ENCODE data around the gene MRPL32.
"Not testable (repeated sequence)": the region's sequence is repeated elsewhere in the genome, so short reads cannot be mapped to it uniquely, and the experiment has no call there.

The MRPL32 gene

GRCh38 chr7:42931834-42932651, at the start of gene MRPL32, which contains the start of gene PSMA2:
Gene MRPL32 (plus strand): TSS chr7:42932376. CDS start chr7:42932387, 11 bp downstream.
Gene PSMA2 (minus strand): TSS chr7:42932174. CDS start chr7:42932158, 16 bp downstream.
- Histone ChIP-seq H2AFZ (ENCODE audit: low read length) (peak within 1 kb of the TSS; percentile 53), H3K4me1 (ENCODE audit: low read length) (peaks cover 42% of the 10 kb centered on the region), H3K79me2 (ENCODE audit: low read length) (peaks cover 90% of the 10 kb centered on the region), H3K27ac (ENCODE audit: low read length) (peak within 1 kb of the TSS; percentile 75), H4K20me1 (ENCODE audit: insufficient read depth, low read length) (peaks cover 29% of the 10 kb centered on the region), H3K36me3 (replicated peaks; ENCODE audit: insufficient read depth, low read length) (peaks cover 8% of the 10 kb centered on the region), H3K4me2 (ENCODE audit: low read depth, low read length) (peak within 1 kb of the TSS; percentile 86), H3K27me3 (replicated peaks; ENCODE audit: insufficient read depth, low read length) (no peaks in the 10 kb centered on the region), H3F3A (ENCODE audit: insufficient read depth, low read length) (peaks cover 14% of the 10 kb centered on the region), H3K9me2 (replicated peaks; ENCODE audit: insufficient read depth, low read length) (no peaks in the 10 kb centered on the region), H3K9ac (ENCODE audit: low read length) (peak within 1 kb of the TSS; percentile 86), H3K9me3 (replicated peaks; ENCODE audit: insufficient read depth, low read length) (no peaks in the 10 kb centered on the region), H3K4me3 (ENCODE audit: low read length) (peak within 1 kb of the TSS; percentile 85)
- TF ChIP-seq, protein P1, sequence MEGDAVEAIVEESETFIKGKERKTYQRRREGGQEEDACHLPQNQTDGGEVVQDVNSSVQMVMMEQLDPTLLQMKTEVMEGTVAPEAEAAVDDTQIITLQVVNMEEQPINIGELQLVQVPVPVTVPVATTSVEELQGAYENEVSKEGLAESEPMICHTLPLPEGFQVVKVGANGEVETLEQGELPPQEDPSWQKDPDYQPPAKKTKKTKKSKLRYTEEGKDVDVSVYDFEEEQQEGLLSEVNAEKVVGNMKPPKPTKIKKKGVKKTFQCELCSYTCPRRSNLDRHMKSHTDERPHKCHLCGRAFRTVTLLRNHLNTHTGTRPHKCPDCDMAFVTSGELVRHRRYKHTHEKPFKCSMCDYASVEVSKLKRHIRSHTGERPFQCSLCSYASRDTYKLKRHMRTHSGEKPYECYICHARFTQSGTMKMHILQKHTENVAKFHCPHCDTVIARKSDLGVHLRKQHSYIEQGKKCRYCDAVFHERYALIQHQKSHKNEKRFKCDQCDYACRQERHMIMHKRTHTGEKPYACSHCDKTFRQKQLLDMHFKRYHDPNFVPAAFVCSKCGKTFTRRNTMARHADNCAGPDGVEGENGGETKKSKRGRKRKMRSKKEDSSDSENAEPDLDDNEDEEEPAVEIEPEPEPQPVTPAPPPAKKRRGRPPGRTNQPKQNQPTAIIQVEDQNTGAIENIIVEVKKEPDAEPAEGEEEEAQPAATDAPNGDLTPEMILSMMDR (IDR thresholded peaks at IDR 0.05; ENCODE audit: low read length), result no peak
- TF ChIP-seq EZH2 (optimal IDR thresholded peaks at IDR 0.05; ENCODE audit: low read depth, low read length) (no peak), EZH2phosphoT487 (IDR thresholded peaks at IDR 0.05; ENCODE audit: low read length) (no peak)
- DNase-seq, result peak; percentile 99

DNA sequence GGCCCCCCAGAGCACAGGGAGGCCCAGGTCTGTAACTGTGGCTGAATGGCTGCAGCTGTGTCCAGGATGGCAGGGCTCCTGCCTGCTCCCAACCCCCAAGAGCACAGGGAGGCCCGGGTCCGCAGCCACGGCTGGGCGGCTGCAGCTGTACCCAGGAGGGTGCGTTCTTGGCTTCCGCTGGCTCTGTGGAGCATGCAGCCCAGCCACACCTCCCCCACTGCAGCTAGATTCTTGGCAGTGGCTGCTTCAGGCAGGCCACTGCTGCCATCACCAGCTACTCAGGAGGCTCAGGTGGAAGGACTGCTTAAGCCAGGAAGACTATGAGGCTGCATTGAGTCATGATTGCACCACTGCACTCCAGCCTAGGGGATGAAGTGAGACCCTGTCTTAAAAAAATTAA, 48.2 kb upstream of the MRPL32 start:
- H3K9me3 ChIP-seq (replicated peaks; ENCODE audit: insufficient read depth, low read length), result no peaks in the 10 kb centered on the region
- H3K4me3 ChIP-seq (ENCODE audit: low read length), result no peak overlapping the region
- H3K9me2 ChIP-seq (replicated peaks; ENCODE audit: insufficient read depth, low read length), result no peaks in the 10 kb centered on the region
- H3K9ac ChIP-seq (ENCODE audit: low read length), result no peak overlapping the region
- no peaks in the 10 kb centered on the region for H3K36me3 ChIP-seq (replicated peaks; ENCODE audit: insufficient read depth, low read length)
- no peak for DNase-seq
- H3K4me1 ChIP-seq (ENCODE audit: low read length), result no peaks in the 10 kb centered on the region
- H3K79me2 ChIP-seq (ENCODE audit: low read length), result no peaks in the 10 kb centered on the region
- no peak overlapping the region for H3K4me2 ChIP-seq (ENCODE audit: low read depth, low read length)
- no peak for TF ChIP-seq EZH2 (optimal IDR thresholded peaks at IDR 0.05; ENCODE audit: low read depth, low read length)
- no peak for TF ChIP-seq EZH2phosphoT487 (IDR thresholded peaks at IDR 0.05; ENCODE audit: low read length)
- TF ChIP-seq, protein P1 (IDR thresholded peaks at IDR 0.05; ENCODE audit: low read length), result no peak
- no peak overlapping the region for H2AFZ ChIP-seq (ENCODE audit: low read length)
- no peaks in the 10 kb centered on the region for H4K20me1 ChIP-seq (ENCODE audit: insufficient read depth, low read length)
- H3F3A ChIP-seq (ENCODE audit: insufficient read depth, low read length), result peaks cover 5% of the 10 kb centered on the region; the same call in 1 of the 2 replicates
- no peaks in the 10 kb centered on the region for H3K27me3 ChIP-seq (replicated peaks; ENCODE audit: insufficient read depth, low read length)
- H3K27ac ChIP-seq (ENCODE audit: low read length), result no peak overlapping the region

DNA sequence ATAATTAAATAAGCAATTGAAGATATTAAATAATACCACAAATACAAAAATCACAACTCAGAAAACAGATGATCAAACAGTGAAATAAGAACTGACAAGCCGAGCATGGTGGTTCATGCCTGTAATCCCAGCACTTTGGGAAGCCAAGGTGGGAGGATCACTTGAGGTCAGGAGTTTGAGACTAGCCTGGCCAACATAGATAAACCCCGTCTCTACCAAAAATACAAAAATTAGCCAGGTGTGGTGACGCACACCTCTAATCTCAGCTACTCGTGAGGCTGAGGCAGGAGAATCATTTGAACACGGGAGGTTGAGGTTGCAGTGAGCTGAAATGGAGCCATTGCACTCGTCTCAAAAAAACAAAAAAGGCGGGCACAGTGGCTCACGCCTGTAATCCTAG, 47.0 kb upstream of the MRPL32 start:
- not testable (repeated sequence) for H3K9ac ChIP-seq (ENCODE audit: low read length); H3K36me3 ChIP-seq (replicated peaks; ENCODE audit: insufficient read depth, low read length); H4K20me1 ChIP-seq (ENCODE audit: insufficient read depth, low read length); H3K9me2 ChIP-seq (replicated peaks; ENCODE audit: insufficient read depth, low read length); DNase-seq; H3K9me3 ChIP-seq (replicated peaks; ENCODE audit: insufficient read depth, low read length); H3K27me3 ChIP-seq (replicated peaks; ENCODE audit: insufficient read depth, low read length); H3K79me2 ChIP-seq (ENCODE audit: low read length); H3K4me3 ChIP-seq (ENCODE audit: low read length); H2AFZ ChIP-seq (ENCODE audit: low read length); H3K4me2 ChIP-seq (ENCODE audit: low read depth, low read length); H3F3A ChIP-seq (ENCODE audit: insufficient read depth, low read length); H3K4me1 ChIP-seq (ENCODE audit: low read length); H3K27ac ChIP-seq (ENCODE audit: low read length)

DNA sequence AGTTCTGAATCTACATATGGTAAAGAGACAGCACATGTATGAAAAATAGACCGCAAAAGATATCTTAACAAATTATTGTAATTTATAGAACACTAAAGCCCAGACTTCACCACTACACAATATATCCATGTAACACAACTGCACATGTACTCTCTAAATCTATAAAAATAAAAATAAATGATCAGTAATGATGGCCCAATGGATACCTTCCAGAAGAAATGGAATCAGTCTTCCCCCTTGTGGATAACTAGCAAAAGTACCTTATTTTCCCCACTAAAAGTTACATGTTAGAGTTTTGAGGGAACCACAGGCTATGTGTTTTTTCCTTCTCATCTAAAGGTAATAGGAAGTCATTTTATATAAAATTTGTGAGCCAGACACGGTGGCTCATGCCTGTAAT, 46.0 kb upstream of the MRPL32 start:
- no peak for DNase-seq
- no peaks in the 10 kb centered on the region for H3K36me3 ChIP-seq (replicated peaks; ENCODE audit: insufficient read depth, low read length)
- H3F3A ChIP-seq (ENCODE audit: insufficient read depth, low read length), result peaks cover 5% of the 10 kb centered on the region; the same call in 1 of the 2 replicates
- H3K9me2 ChIP-seq (replicated peaks; ENCODE audit: insufficient read depth, low read length), result no peaks in the 10 kb centered on the region
- no peaks in the 10 kb centered on the region for H3K79me2 ChIP-seq (ENCODE audit: low read length)
- no peak overlapping the region for H3K4me3 ChIP-seq (ENCODE audit: low read length)
- no peak overlapping the region for H2AFZ ChIP-seq (ENCODE audit: low read length)
- no peaks in the 10 kb centered on the region for H3K27me3 ChIP-seq (replicated peaks; ENCODE audit: insufficient read depth, low read length)
- no peak overlapping the region for H3K9ac ChIP-seq (ENCODE audit: low read length)
- no peak overlapping the region for H3K4me2 ChIP-seq (ENCODE audit: low read depth, low read length)
- TF ChIP-seq, protein P1 (IDR thresholded peaks at IDR 0.05; ENCODE audit: low read length), result peak; percentile 17; the same call in 1 of the 2 replicates
- no peak for TF ChIP-seq EZH2phosphoT487 (IDR thresholded peaks at IDR 0.05; ENCODE audit: low read length)
- no peaks in the 10 kb centered on the region for H3K9me3 ChIP-seq (replicated peaks; ENCODE audit: insufficient read depth, low read length)
- no peak overlapping the region for H3K27ac ChIP-seq (ENCODE audit: low read length)
- no peaks in the 10 kb centered on the region for H4K20me1 ChIP-seq (ENCODE audit: insufficient read depth, low read length)
- no peaks in the 10 kb centered on the region for H3K4me1 ChIP-seq (ENCODE audit: low read length)

Measured in MM.1S (cell line).